Vagina (tissue), 2 donors: ENCODE measurements around the gene KCNQ2.

Experiments
- CTCF ChIP-seq, 3 experiments: fragments of 450-650 bp in 2 of 3; fragments of 200-600 bp in 1 of 3; sonication (generic) in 1 of 3; IDR thresholded peaks; one replicate each; pipeline ENCODE4 v1.5.1; 2017 to 2019; ENCODE audit warnings: antibody characterized with exemption in 3 of 3, mild to moderate bottlenecking in 2 of 3, moderate library complexity in 2 of 3
- POLR2A ChIP-seq, 2 donors: fragments of 450-650 bp; IDR thresholded peaks; one replicate each; pipeline ENCODE4 v1.6.1; 2017; ENCODE audit warnings: antibody characterized with exemption in 2 of 2, mild to moderate bottlenecking in 2 of 2, moderate library complexity in 2 of 2
- POLR2AphosphoS5 ChIP-seq, 2 donors: sonication (generic); formaldehyde crosslinking; IDR thresholded peaks; one replicate each; pipeline ENCODE4 v1.9.0; 2017; ENCODE audit warnings: antibody characterized with exemption in 2 of 2, mild to moderate bottlenecking in 2 of 2, low read depth in 1 of 2; ENCODE audit not compliant: insufficient read depth in 1 of 2

- TF ChIP-seq CTCF (IDR thresholded peaks at IDR 0.05) (no peak), POLR2A (IDR thresholded peaks at IDR 0.05) (no peak), POLR2AphosphoS5 (IDR thresholded peaks at IDR 0.05; ENCODE audit: insufficient read depth in 1 of 2, low read depth in 1 of 2) (no peak)
These were observed 2.8 kb upstream of the KCNQ2 start for GRCh38 chr20:63475209-63475608.
